Testis (tissue), 2 donors: ENCODE results near the gene TSHZ3.

Source experiments
- POLR2A ChIP-seq: fragments of 450-650 bp; IDR thresholded peaks from one replicate; pipeline ENCODE4 v1.6.1; 2017; ENCODE audit warnings: antibody characterized with exemption, mild to moderate bottlenecking, moderate library complexity
- TF ChIP-seq, protein P1 (sequence below), 3 experiments: fragments of 450-650 bp in 2 of 3; fragments of 200-600 bp in 1 of 3; sonication (generic) in 1 of 3; IDR thresholded peaks; one replicate each; pipeline ENCODE4 v1.5.1; 2016 to 2019; ENCODE audit warnings: antibody characterized with exemption in 3 of 3, mild to moderate bottlenecking in 2 of 3, moderate library complexity in 1 of 3

DNA sequence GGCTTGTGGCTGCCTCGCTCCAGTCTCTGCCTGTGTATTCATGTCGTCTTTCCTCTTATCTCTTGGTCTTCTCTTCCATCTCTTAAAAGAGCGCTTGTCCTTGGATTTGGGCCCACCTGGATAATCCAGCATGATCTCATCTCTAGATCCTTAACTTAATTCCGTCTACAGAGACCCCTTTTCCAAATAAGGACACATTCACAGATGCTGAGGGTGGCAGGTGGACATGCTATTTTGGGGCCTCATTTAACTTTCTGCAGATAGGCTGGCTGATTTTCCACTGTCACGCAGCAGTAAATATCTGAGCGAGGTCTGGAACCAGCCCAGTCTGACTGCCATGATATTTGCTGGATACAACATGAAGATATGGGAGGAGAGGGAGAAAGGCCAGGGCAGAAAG is 41.5 kb upstream of the TSHZ3 start:
- TF ChIP-seq POLR2A, result no peak
- TF ChIP-seq, protein P1, sequence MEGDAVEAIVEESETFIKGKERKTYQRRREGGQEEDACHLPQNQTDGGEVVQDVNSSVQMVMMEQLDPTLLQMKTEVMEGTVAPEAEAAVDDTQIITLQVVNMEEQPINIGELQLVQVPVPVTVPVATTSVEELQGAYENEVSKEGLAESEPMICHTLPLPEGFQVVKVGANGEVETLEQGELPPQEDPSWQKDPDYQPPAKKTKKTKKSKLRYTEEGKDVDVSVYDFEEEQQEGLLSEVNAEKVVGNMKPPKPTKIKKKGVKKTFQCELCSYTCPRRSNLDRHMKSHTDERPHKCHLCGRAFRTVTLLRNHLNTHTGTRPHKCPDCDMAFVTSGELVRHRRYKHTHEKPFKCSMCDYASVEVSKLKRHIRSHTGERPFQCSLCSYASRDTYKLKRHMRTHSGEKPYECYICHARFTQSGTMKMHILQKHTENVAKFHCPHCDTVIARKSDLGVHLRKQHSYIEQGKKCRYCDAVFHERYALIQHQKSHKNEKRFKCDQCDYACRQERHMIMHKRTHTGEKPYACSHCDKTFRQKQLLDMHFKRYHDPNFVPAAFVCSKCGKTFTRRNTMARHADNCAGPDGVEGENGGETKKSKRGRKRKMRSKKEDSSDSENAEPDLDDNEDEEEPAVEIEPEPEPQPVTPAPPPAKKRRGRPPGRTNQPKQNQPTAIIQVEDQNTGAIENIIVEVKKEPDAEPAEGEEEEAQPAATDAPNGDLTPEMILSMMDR (IDR thresholded peaks at IDR 0.05), result no peak
